NCI-H446 treated with DMSO at 0.1 percent for 48 hours (cell line): ENCODE results near the gene ISCU.
"Not testable (repeated sequence)": the region's sequence is repeated elsewhere in the genome, so short reads cannot be mapped to it uniquely, and the experiment has no call there.

Source experiments
- DNase-seq: peaks from one replicate; lab custom pipeline; 2025; lab: John Stamatoyannopoulos, UW

The ISCU gene

GRCh38 chr12:108543652-108544051, 18.7 kb upstream of the ISCU start:
- no peak for DNase-seq

GRCh38 chr12:108547686-108548085, 14.7 kb upstream of the ISCU start:
- DNase-seq: no peak

- DNase-seq: no peak
These were observed 13.4 kb upstream of the ISCU start for GRCh38 chr12:108548954-108549521.

- no peak for DNase-seq
These were observed 10.9 kb upstream of the ISCU start for GRCh38 chr12:108551535-108551934.

- no peak for DNase-seq
These were observed 8.6 kb upstream of the ISCU start for GRCh38 chr12:108553799-108554198.

GRCh38 chr12:108555383-108555782, 7.0 kb upstream of the ISCU start:
- DNase-seq: not testable (repeated sequence)

- no peak for DNase-seq
These were observed 3.3 kb upstream of the ISCU start for GRCh38 chr12:108559007-108559655.

GRCh38 chr12:108559748-108560147, 2.6 kb upstream of the ISCU start:
- DNase-seq: no peak

GRCh38 chr12:108560321-108560721, 2.1 kb upstream of the ISCU start:
- no peak for DNase-seq

GRCh38 chr12:108560752-108561719, 1.4 kb upstream of the ISCU start, which contains the start of gene SART3:
Gene SART3 (minus strand): TSS chr12:108561173. CDS start chr12:108561154, 19 bp downstream.
- DNase-seq: peak; percentile 79

- no peak for DNase-seq
These were observed 496 bp upstream of the ISCU start for GRCh38 chr12:108561852-108562347.

- peak; percentile 38 for DNase-seq
These were observed 874 bp downstream of the ISCU start for GRCh38 chr12:108563136-108563803.

- no peak for DNase-seq
These were observed 1.4 kb downstream of the ISCU start for GRCh38 chr12:108563804-108564151.

GRCh38 chr12:108564724-108565123, 2.3 kb downstream of the ISCU start:
- DNase-seq: no peak

GRCh38 chr12:108565146-108565545, 2.8 kb downstream of the ISCU start:
- DNase-seq: no peak

- peak; percentile 57 for DNase-seq
These were observed 3.6 kb downstream of the ISCU start for GRCh38 chr12:108565976-108566375.

- DNase-seq: no peak
These were observed 4.1 kb downstream of the ISCU start for GRCh38 chr12:108566452-108566851.

- DNase-seq: no peak
These were observed 5.3 kb downstream of the ISCU start for GRCh38 chr12:108567406-108568337.

GRCh38 chr12:108568338-108569154, 6.2 kb downstream of the ISCU start:
- no peak for DNase-seq
